Pancreas (tissue), 10 donors: ENCODE results near the gene CIDEA. TPM values are rescaled to one million over a fixed set of nuclear protein-coding genes. Genes with fewer than 3 reads are reported as not detected.

Experiments used
- ATAC-seq, 4 donors: fragments of 200-7000 bp; cut with Tn5 transposase; one replicate each; pipeline versions ENCODE4 v1.8.0 to v1.9.1; 2020; ENCODE audit warnings: mild to moderate bottlenecking in 4 of 4, moderate library complexity in 4 of 4
- DNase-seq, 6 donors: peaks; one replicate each; pipeline ENCODE4 v3.0.0-alpha.2; 2020
- FAIRE-seq: peaks from 2 replicates; lab custom pipeline; 2012; peaks lifted over from hg19 to GRCh38; lab: Jason Lieb, UNC
- H3K27ac ChIP-seq, 4 donors: fragments of 200-600 bp; sonication (generic); 1 replicate in 3 of 4; 2 replicates in 1 of 4; pipeline versions ENCODE4 v1.5.0 to v1.8.0; 2020
- H3K27me3 ChIP-seq, 4 donors: fragments of 200-600 bp; one replicate each; pipeline ENCODE4 v1.8.0; 2021
- H3K36me3 ChIP-seq, 3 donors: fragments of 200-600 bp; sonication (generic) in 1 of 3; one replicate each; pipeline versions ENCODE4 v1.5.0 to v1.8.0; 2020 to 2021
- H3K4me1 ChIP-seq, 3 donors: fragments of 200-600 bp; one replicate each; pipeline ENCODE4 v1.8.0; 2021
- H3K4me3 ChIP-seq, 4 donors: fragments of 200-600 bp; sonication (generic) in 2 of 4; one replicate each; pipeline versions ENCODE4 v1.5.0 to v1.8.0; 2020 to 2021
- H3K9me3 ChIP-seq, 4 donors: fragments of 200-600 bp; one replicate each; pipeline ENCODE4 v1.8.0; 2021
- CTCF ChIP-seq, 4 donors: fragments of 200-600 bp; sonication (generic) in 3 of 4; IDR thresholded peaks; one replicate each; pipeline versions ENCODE4 v1.5.0 to v1.8.0; 2021; ENCODE audit warnings: antibody characterized with exemption in 4 of 4
- WGBS, 2 donors: extraction: QIAGEN DNeasy Blood & Tissue Kit; methylation state at CpG; one replicate each; pipeline ENCODE4 v1.1.7; 2013; 5-methylcytosine and 5-hydroxymethylcytosine counted together
- intact Hi-C, 3 donors: fragments of 100-400 bp; cut with DNase I; formaldehyde crosslinking; loops; one replicate each; pipeline versions ENCODE4 v1.11.1 to v1.14.2; 2022
- polyA plus RNA-seq, 2 donors: library from polyadenylated mRNA; stranded (reverse); fragments of 200-250 nt; gene quantifications; one replicate each; pipeline ENCODE4 v1.2.3, GENCODE V29; 2013
- total RNA-seq, 6 donors: library from RNA; stranded (reverse); fragmentation: NEBNext Ultra II Directional in 4 of 6; extraction: Animal tissue kit (Norgen Biotek cat#: 25700) in 4 of 6; gene quantifications; one replicate each; pipeline versions ENCODE4 v1.2.1 to v1.2.4, GENCODE V29; 2021 to 2023
- donor health status: healthy with polysubstance abuse.
- donor health status: DM: no; HTN: no; CAD: no; lungs with moderate emphysema.
- donor health status: DM: no; HTN: no; CAD: no.
- donor health status: control.
- donor health status: control.
- donor health status: Bipolar disorder and iron deficiency.
- donor health status: DM: yes; HTN: yes; CAD: no.
- donor health status: DM: no; HTN: no; CAD: no.
- donor health status: DM: no; HTN: no; CAD: no.
- donor health status: DM: yes; HTN: yes; CAD: no.

Gene CIDEA
- total and polyA plus RNA-seq, 8 donors: 0.35 to 3.5 (median 0.64) TPM; not detected in 5

GRCh38 chr18:12314591-12315305 lies 60.6 kb downstream of the CIDEA start:
- peaks cover 0 to 4% (median 0%) of the 10 kb centered on the region in 3 donors for H3K36me3 ChIP-seq

GRCh38 chr18:12315490-12315889 lies 61.3 kb downstream of the CIDEA start:
- 53 to 56% methylated on average over 10 of the region's 10 CpGs for WGBS, 2 donors
- Histone ChIP-seq H3K9me3 (no peaks in the 10 kb centered on the region), H3K4me1 (peaks cover 22 to 33% (median 25%) of the 10 kb centered on the region in 3 donors), H3K27ac (peak overlapping the region in 1 of 4 donors; percentile 87), H3K36me3 (peaks cover 0 to 4% (median 0%) of the 10 kb centered on the region in 3 donors), H3K4me3 (no peak overlapping the region), H3K27me3 (no peaks in the 10 kb centered on the region)
- FAIRE-seq (no peak), DNase-seq (no peak), ATAC-seq (no peak)
- intact Hi-C loops: no loop called here
- TF ChIP-seq CTCF (IDR thresholded peaks at IDR 0.05): no peak

More at GRCh38 chr18:12314591-12315305, 60.6 kb downstream of the CIDEA start:
- Histone ChIP-seq H3K27ac (peak overlapping the region; percentile 1 to 87 (median 48)), H3K27me3 (no peaks in the 10 kb centered on the region), H3K4me3 (no peak overlapping the region), H3K4me1 (peaks cover 22 to 37% (median 25%) of the 10 kb centered on the region in 3 donors), H3K9me3 (no peaks in the 10 kb centered on the region)
- FAIRE-seq: no peak
- whole genome bisulfite sequencing, 2 donors: 59 to 68% methylated on average over 1 of the region's 1 CpG
- no peak for TF ChIP-seq CTCF (IDR thresholded peaks at IDR 0.05)
- intact Hi-C loops: no loop called here
- DNase-seq: no peak
- no peak for ATAC-seq

GRCh38 chr18:12315911-12316310 lies 61.8 kb downstream of the CIDEA start:
- Histone ChIP-seq H3K27ac (no peak overlapping the region), H3K4me1 (peaks cover 22 to 33% (median 25%) of the 10 kb centered on the region in 3 donors), H3K36me3 (peaks cover 0 to 4% (median 0%) of the 10 kb centered on the region in 3 donors), H3K4me3 (no peak overlapping the region), H3K9me3 (no peaks in the 10 kb centered on the region), H3K27me3 (no peaks in the 10 kb centered on the region)
- FAIRE-seq (no peak), DNase-seq (peak in 3 of 6 donors; percentile 36 to 61 (median 39)), ATAC-seq (peak in 2 of 4 donors; percentile 19 to 45)
- TF ChIP-seq CTCF (IDR thresholded peaks at IDR 0.05): no peak
- intact Hi-C loops: no loop called here
- 20 to 25% methylated on average over 5 of the region's 5 CpGs for WGBS, 2 donors

GRCh38 chr18:12317664-12318333 lies 63.6 kb downstream of the CIDEA start:
- 59% methylated on average over 6 of the region's 6 CpGs for WGBS, 2 donors
- no peaks in the 10 kb centered on the region for H3K36me3 ChIP-seq
- no peak for TF ChIP-seq CTCF (IDR thresholded peaks at IDR 0.05)
- ATAC-seq: peak in 1 of 4 donors; percentile 4
- no peaks in the 10 kb centered on the region for H3K9me3 ChIP-seq
- H3K27me3 ChIP-seq: no peaks in the 10 kb centered on the region
- intact Hi-C loops: no loop called here
- H3K4me3 ChIP-seq: no peak overlapping the region
- peaks cover 22 to 33% (median 25%) of the 10 kb centered on the region in 3 donors for H3K4me1 ChIP-seq
- peak; percentile 65 for FAIRE-seq
- no peak for DNase-seq
- peak overlapping the region in 1 of 4 donors; percentile 3 for H3K27ac ChIP-seq
